Heart left ventricle (tissue), 13 donors: Measurements from ENCODE around the gene ZNF287.

Experiments
- CTCF ChIP-seq, 12 donors: fragments of 200-600 bp; sonication (generic) in 4 of 12; IDR thresholded peaks; one replicate each; pipeline versions ENCODE4 v1.5.0 to v1.8.0; 2018 to 2022; ENCODE audit warnings: antibody characterized with exemption in 12 of 12, mild to moderate bottlenecking in 5 of 12
- POLR2A ChIP-seq, 2 donors: fragments of 450-650 bp; IDR thresholded peaks; one replicate each; pipeline ENCODE4 v1.6.1; 2017; ENCODE audit warnings: antibody characterized with exemption in 2 of 2, mild to moderate bottlenecking in 2 of 2, moderate library complexity in 2 of 2
- donor health status: ischemic (EF 13 %, LVEDD 7.1; RV severe dilation, severe dysfunction).
- donor health status: DM: no; HTN: yes; CAD: no.
- donor health status: DM: no; HTN: no; CAD: no.
- donor health status: ischemic (EF 25% LVEDD 6.9; RV normal size, moderate dysfunction).
- donor health status: ischemic (EF 25% LVEDD 5.7; RV mildly dilated, moderate dysfunction).
- donor health status: ischemic (EF 35%, LVEDD 5.7; RV mildly dilated, moderate dysfunction).
- donor health status: nonischemic (EF 11% LVEDD 7.7; RV severe dilation, severe dysfunction).
- donor health status: DM: yes; HTN: yes; CAD: no.
- donor health status: PGD.
- donor health status: ischemic (EF 29% LVEDD 5.4; RV normal size, mild dysfunction).
- donor health status: nonischemic (EF 23%, LVEDD 6.1; RV moderate dilation, normal function).

- TF ChIP-seq CTCF (IDR thresholded peaks at IDR 0.05): no peak
- TF ChIP-seq POLR2A (IDR thresholded peaks at IDR 0.05): no peak
Measured at GRCh38 chr17:16583781-16584180, 14.8 kb upstream of the ZNF287 start.
